Myometrial cell (primary cell): Measurements from ENCODE around the gene ZFP64. TPM values are rescaled to one million over a fixed set of nuclear protein-coding genes. Genes with fewer than 3 reads are reported as not detected.

Experiments
- total RNA-seq: library from RNA; depleted of rRNA; stranded (reverse); fragments of >200 nt; gene quantifications from 2 replicates; pipeline ENCODE4 v1.2.3, GENCODE V29; 2015

ZFP64 gene
- 17.3 and 29.8 TPM in 2 replicates for total RNA-seq

GRCh38 chr20:52191132-52191915, at the start of gene ZFP64:
TSS of gene ZFP64 (minus strand) at chr20:52191779. CDS start at chr20:52191636, 143 bp downstream.

